Adrenal gland (tissue), 5 donors: Measurements from ENCODE around the gene AURKB.

Source experiments
- POLR2A ChIP-seq, 2 donors: fragments of 450-650 bp; IDR thresholded peaks; one replicate each; pipeline ENCODE4 v1.6.1; 2017; ENCODE audit warnings: antibody characterized with exemption in 2 of 2, mild to moderate bottlenecking in 2 of 2, moderate library complexity in 1 of 2
- TF ChIP-seq, protein P1 (sequence below), 6 experiments: fragments of 450-650 bp in 4 of 6; fragments of 200-600 bp in 2 of 6; sonication (generic) in 1 of 6; IDR thresholded peaks; 1 replicate in 5 of 6; 2 replicates in 1 of 6; pipeline versions ENCODE4 v1.5.1 to v1.8.0; 2016 to 2021; ENCODE audit warnings: antibody characterized with exemption in 6 of 6, mild to moderate bottlenecking in 2 of 6, moderate library complexity in 1 of 6
- donor health status: DM: no; HTN: no; CAD: no.

DNA sequence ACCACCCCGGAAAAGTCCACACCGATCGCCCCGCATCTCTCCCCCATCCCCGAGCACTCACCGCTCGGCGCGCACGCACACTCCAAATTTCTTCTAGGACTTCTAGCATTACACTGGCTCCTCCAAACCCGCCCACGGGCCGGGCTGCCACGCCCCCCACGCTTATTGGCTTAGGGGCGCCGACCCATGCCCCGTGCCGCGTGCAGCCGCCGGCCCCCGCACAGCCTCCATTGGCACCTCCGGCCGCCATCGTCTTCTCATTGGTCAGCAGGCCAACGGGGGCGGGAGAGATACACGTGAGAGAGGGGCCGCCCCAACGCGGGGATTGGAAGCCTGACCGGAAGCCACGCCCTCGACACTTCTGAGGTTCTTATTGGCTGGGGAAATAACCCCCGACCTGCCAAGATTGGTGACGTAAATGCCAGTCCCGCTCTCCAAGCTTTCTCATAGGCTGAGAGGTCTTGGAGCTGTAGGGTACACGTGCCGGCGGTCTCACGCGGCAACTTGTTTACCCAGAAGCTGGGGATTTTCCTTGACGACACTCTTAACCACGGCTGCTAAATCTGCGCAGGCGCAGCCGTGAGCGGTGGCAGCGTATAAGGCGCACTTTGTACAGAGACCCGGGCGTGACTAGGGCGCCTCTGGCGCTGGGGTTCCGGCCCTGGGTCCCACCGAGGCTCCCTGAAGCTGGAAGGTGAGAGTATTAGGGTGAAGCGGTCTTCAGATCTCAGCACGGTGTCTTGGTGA lies 54.0 kb downstream of the AURKB start:
- TF ChIP-seq, protein P1, sequence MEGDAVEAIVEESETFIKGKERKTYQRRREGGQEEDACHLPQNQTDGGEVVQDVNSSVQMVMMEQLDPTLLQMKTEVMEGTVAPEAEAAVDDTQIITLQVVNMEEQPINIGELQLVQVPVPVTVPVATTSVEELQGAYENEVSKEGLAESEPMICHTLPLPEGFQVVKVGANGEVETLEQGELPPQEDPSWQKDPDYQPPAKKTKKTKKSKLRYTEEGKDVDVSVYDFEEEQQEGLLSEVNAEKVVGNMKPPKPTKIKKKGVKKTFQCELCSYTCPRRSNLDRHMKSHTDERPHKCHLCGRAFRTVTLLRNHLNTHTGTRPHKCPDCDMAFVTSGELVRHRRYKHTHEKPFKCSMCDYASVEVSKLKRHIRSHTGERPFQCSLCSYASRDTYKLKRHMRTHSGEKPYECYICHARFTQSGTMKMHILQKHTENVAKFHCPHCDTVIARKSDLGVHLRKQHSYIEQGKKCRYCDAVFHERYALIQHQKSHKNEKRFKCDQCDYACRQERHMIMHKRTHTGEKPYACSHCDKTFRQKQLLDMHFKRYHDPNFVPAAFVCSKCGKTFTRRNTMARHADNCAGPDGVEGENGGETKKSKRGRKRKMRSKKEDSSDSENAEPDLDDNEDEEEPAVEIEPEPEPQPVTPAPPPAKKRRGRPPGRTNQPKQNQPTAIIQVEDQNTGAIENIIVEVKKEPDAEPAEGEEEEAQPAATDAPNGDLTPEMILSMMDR (IDR thresholded peaks at IDR 0.05) = peak in 1 of 6 experiments; percentile 9
- TF ChIP-seq POLR2A (IDR thresholded peaks at IDR 0.05) = peak; percentile 100
